NCI-H2196 treated with DMSO at 0.1 percent for 48 hours (cell line): ENCODE measurements around the gene PDE4D.

Source experiments
- DNase-seq: peaks from one replicate; lab custom pipeline; 2025; ENCODE audit not compliant: unreplicated experiment; lab: John Stamatoyannopoulos, UW

Gene PDE4D

GRCh38 chr5:59661954-59662615 lies 231.4 kb downstream of the PDE4D start:
- DNase-seq = no peak

- DNase-seq = no peak
These were observed 232.2 kb downstream of the PDE4D start for GRCh38 chr5:59661311-59661710.

- peak; percentile 9 for DNase-seq
These were observed 232.8 kb downstream of the PDE4D start for GRCh38 chr5:59660737-59661136.

GRCh38 chr5:59656351-59657254 lies 236.9 kb downstream of the PDE4D start:
- DNase-seq = no peak

- DNase-seq = no peak
These were observed 237.7 kb downstream of the PDE4D start for GRCh38 chr5:59655693-59656309.

GRCh38 chr5:59654691-59655090 lies 238.8 kb downstream of the PDE4D start:
- no peak for DNase-seq

- DNase-seq = no peak
These were observed 241.1 kb downstream of the PDE4D start for GRCh38 chr5:59652449-59652848.

GRCh38 chr5:59648949-59649921 lies 244.3 kb downstream of the PDE4D start:
- no peak for DNase-seq

GRCh38 chr5:59648038-59648831 lies 245.3 kb downstream of the PDE4D start:
- DNase-seq = no peak

- no peak for DNase-seq
These were observed 248.1 kb downstream of the PDE4D start for GRCh38 chr5:59645380-59645779.

- DNase-seq = no peak
These were observed 253.1 kb downstream of the PDE4D start for GRCh38 chr5:59640411-59640810.

- no peak for DNase-seq
These were observed 255.5 kb downstream of the PDE4D start for GRCh38 chr5:59637884-59638580.

- DNase-seq = no peak
These were observed 264.0 kb downstream of the PDE4D start for GRCh38 chr5:59629561-59629960.

GRCh38 chr5:59628062-59628828 lies 265.3 kb downstream of the PDE4D start:
- DNase-seq = no peak

GRCh38 chr5:59624898-59625297 lies 268.6 kb downstream of the PDE4D start:
- DNase-seq = no peak

GRCh38 chr5:59622848-59623247 lies 270.7 kb downstream of the PDE4D start:
- no peak for DNase-seq

- no peak for DNase-seq
These were observed 272.0 kb downstream of the PDE4D start for GRCh38 chr5:59621477-59621876.

GRCh38 chr5:59620535-59621212 lies 272.9 kb downstream of the PDE4D start:
- no peak for DNase-seq
